SK-N-SH (cell line): Measurements from ENCODE around the gene TMEM231. TPM values are rescaled to one million over a fixed set of nuclear protein-coding genes. Genes with fewer than 3 reads are reported as not detected.

Experiments
- CTCF ChIA-PET: fragments of 300-600, 350-600 bp; formaldehyde crosslinking; extraction: SDS; loops from one replicate; lab custom pipeline; 2021; lab: Yijun Ruan, JAX
- POLR2A ChIA-PET: fragments of 350-600 bp; sonication (Branson Sonifier 250); formaldehyde crosslinking; extraction: SDS; loops from one replicate; lab custom pipeline; 2020; ENCODE audit warnings: antibody characterized with exemption, inconsistent platforms; lab: Yijun Ruan, JAX
- DNase-seq: peaks from one replicate; pipeline ENCODE4 v3.0.0; 2012
- H2AFZ ChIP-seq: fragments of 200-600 bp; sonication (generic); 2 replicates; pipeline ENCODE4 v1.8.1; 2016; ENCODE audit warnings: antibody characterized with exemption, mild to moderate bottlenecking, low read depth
- H3F3A ChIP-seq: fragments of 200-600 bp; sonication (generic); replicated peaks from 2 replicates; pipeline ENCODE3; 2016; ENCODE audit warnings: antibody characterized with exemption, mild to moderate bottlenecking; ENCODE audit not compliant: insufficient read depth
- H3K27ac ChIP-seq, 2 experiments: fragments of 200-500 bp in 1 of 2; fragments of 200-600 bp in 1 of 2; sonication (Bioruptor generic) in 1 of 2; sonication (generic), shearing (Covaris generic) in 1 of 2; 2 replicates each; pipeline versions ENCODE4 v1.5.1 to v1.6.1; 2014 to 2016; ENCODE audit warnings: low read depth in 2 of 2, inconsistent platforms in 1 of 2, low read length in 1 of 2, mild to moderate bottlenecking in 1 of 2, mixed read lengths in 1 of 2
- H3K27me3 ChIP-seq: fragments of 200-600 bp; sonication (generic), shearing (Covaris generic); 2 replicates; pipeline ENCODE4 v1.6.1; 2016; ENCODE audit warnings: mixed run types; ENCODE audit not compliant: insufficient read depth
- H3K36me3 ChIP-seq, 2 experiments: fragments of 200-500 bp in 1 of 2; fragments of 200-600 bp in 1 of 2; sonication (Bioruptor generic) in 1 of 2; sonication (generic) in 1 of 2; replicated peaks in 1 of 2; 2 replicates each; pipeline versions ENCODE3 to v1.5.1; 2014 to 2016; ENCODE audit warnings: low read length in 1 of 2, mild to moderate bottlenecking in 1 of 2; ENCODE audit not compliant: insufficient read depth in 2 of 2, control insufficient read depth in 1 of 2
- H3K4me1 ChIP-seq, 2 experiments: fragments of 200-500 bp in 1 of 2; fragments of 200-600 bp in 1 of 2; sonication (Bioruptor generic) in 1 of 2; sonication (generic), shearing (Covaris generic) in 1 of 2; 2 replicates each; pipeline versions ENCODE4 v1.5.1 to v1.6.1; 2014 to 2016; ENCODE audit warnings: low read depth in 1 of 2, low read length in 1 of 2, mixed run types in 1 of 2; ENCODE audit not compliant: insufficient read depth in 2 of 2, control insufficient read depth in 1 of 2
- H3K4me2 ChIP-seq: fragments of 200-600 bp; sonication (generic), shearing (Covaris generic); 2 replicates; pipeline ENCODE4 v1.6.1; 2017; ENCODE audit warnings: mixed run types
- H3K4me3 ChIP-seq, 2 experiments: fragments of 200-500 bp in 1 of 2; fragments of 200-600 bp in 1 of 2; sonication (Bioruptor generic) in 1 of 2; sonication (generic), shearing (Covaris generic) in 1 of 2; 2 replicates each; pipeline versions ENCODE4 v1.5.1 to v1.8.1; 2014 to 2016; ENCODE audit warnings: low read depth in 2 of 2, inconsistent platforms in 1 of 2, low read length in 1 of 2, mild to moderate bottlenecking in 1 of 2, mixed read lengths in 1 of 2, moderate library complexity in 1 of 2
- H3K79me2 ChIP-seq: fragments of 200-600 bp; sonication (generic); 2 replicates; pipeline ENCODE4 v1.8.1; 2017; ENCODE audit warnings: mild to moderate bottlenecking; ENCODE audit not compliant: insufficient read depth
- H3K9ac ChIP-seq: fragments of 200-600 bp; sonication (generic); 2 replicates; pipeline ENCODE4 v1.6.1; 2017; ENCODE audit warnings: mixed run types
- H3K9me2 ChIP-seq: fragments of 200-600 bp; sonication (generic); 2 replicates; pipeline ENCODE4 v1.6.1; 2017; ENCODE audit warnings: mixed run types
- H3K9me3 ChIP-seq: fragments of 200-600 bp; sonication (generic); 2 replicates; pipeline ENCODE4 v1.6.1; 2017; ENCODE audit warnings: mixed run types, mild to moderate bottlenecking, moderate library complexity
- H4K20me1 ChIP-seq: fragments of 200-600 bp; sonication (generic); 2 replicates; pipeline ENCODE4 v1.6.1; 2017; ENCODE audit warnings: mild to moderate bottlenecking, mixed run types; ENCODE audit not compliant: insufficient read depth
- CHD2 ChIP-seq: fragments of 150-350 bp; IDR thresholded peaks from 2 replicates; pipeline ENCODE4 v1.6.1; 2018; ENCODE audit warnings: low read length; ENCODE audit not compliant: partially characterized antibody
- CTCF ChIP-seq: fragments of 200-600 bp; sonication (generic); IDR thresholded peaks from 2 replicates; pipeline ENCODE4 v1.6.1; 2017; ENCODE audit warnings: antibody characterized with exemption, mild to moderate bottlenecking, moderate library complexity
- EP300 ChIP-seq, 2 experiments: IDR thresholded peaks; 2 replicates each; pipeline versions ENCODE4 v1.4.0 to v1.6.1; 2012; ENCODE audit warnings: borderline replicate concordance in 1 of 2, low read depth in 1 of 2, low read length in 1 of 2
- EZH2phosphoT487 ChIP-seq: fragments of 200-600 bp; sonication (generic); IDR thresholded peaks from 2 replicates; pipeline ENCODE4 v1.6.1; 2017; ENCODE audit warnings: low read depth, mixed run types, mild to moderate bottlenecking, antibody characterized with exemption, moderate library complexity, borderline replicate concordance
- IRF3 ChIP-seq: fragments of 150-350 bp; IDR thresholded peaks from 2 replicates; pipeline ENCODE4 v1.6.1; 2016; ENCODE audit warnings: mild to moderate bottlenecking, low read depth, low read length
- NFIC ChIP-seq: IDR thresholded peaks from 2 replicates; pipeline ENCODE4 v1.4.0; 2012; ENCODE audit warnings: borderline replicate concordance
- NRF1 ChIP-seq: IDR thresholded peaks from 2 replicates; pipeline ENCODE4 v1.6.1; 2012; ENCODE audit warnings: low read depth, mild to moderate bottlenecking, low read length
- RAD21 ChIP-seq: IDR thresholded peaks from 2 replicates; pipeline ENCODE4 v1.6.1; 2012; ENCODE audit warnings: mild to moderate bottlenecking, low read length
- RCOR1 ChIP-seq: fragments of 150-350 bp; IDR thresholded peaks from 2 replicates; pipeline ENCODE4 v1.6.1; 2017; ENCODE audit warnings: antibody characterized with exemption, low read length
- RFX5 ChIP-seq: IDR thresholded peaks from 2 replicates; pipeline ENCODE4 v1.6.1; 2012; ENCODE audit warnings: mild to moderate bottlenecking, improper control_type of control experiment, low read length
- RXRA ChIP-seq: IDR thresholded peaks from 2 replicates; pipeline ENCODE4 v1.4.0; 2012; ENCODE audit warnings: low read depth, mild to moderate bottlenecking, borderline replicate concordance
- SIN3A ChIP-seq: IDR thresholded peaks from 2 replicates; pipeline ENCODE4 v1.6.1; 2012; ENCODE audit warnings: low read depth, mild to moderate bottlenecking, low read length, moderate library complexity, borderline replicate concordance
- TAF1 ChIP-seq: IDR thresholded peaks from 2 replicates; pipeline ENCODE4 v1.6.1; 2012; ENCODE audit warnings: low read depth, mild to moderate bottlenecking, low read length, moderate library complexity, borderline replicate concordance
- TCF12 ChIP-seq: IDR thresholded peaks from 2 replicates; pipeline ENCODE4 v1.4.0; 2012
- YY1 ChIP-seq: IDR thresholded peaks from 2 replicates; pipeline ENCODE4 v1.4.0; 2012; ENCODE audit warnings: low read depth, mild to moderate bottlenecking
- WGBS: methylation state at CpG from one replicate; pipeline ENCODE4 v1.1.6; 2017; ENCODE audit warnings: low lambda C conversion rate; 5-methylcytosine and 5-hydroxymethylcytosine counted together
- polyA plus RNA-seq, 3 experiments: library from polyadenylated mRNA; depleted of rRNA; stranded (reverse); fragments of >200 nt; gene quantifications; 2 replicates each; pipeline ENCODE4 v1.2.3, GENCODE V29; 2012

TMEM231 gene
- polyA plus RNA-seq, 1 of the 3 experiments (the other 2 are of a cell fraction), result 18.1 TPM

GRCh38 chr16:75590920-75591843, 35.1 kb upstream of the TMEM231 start:
- H3K9ac ChIP-seq, result peak overlapping the region; percentile 23; the same call in 1 of the 2 replicates

DNA sequence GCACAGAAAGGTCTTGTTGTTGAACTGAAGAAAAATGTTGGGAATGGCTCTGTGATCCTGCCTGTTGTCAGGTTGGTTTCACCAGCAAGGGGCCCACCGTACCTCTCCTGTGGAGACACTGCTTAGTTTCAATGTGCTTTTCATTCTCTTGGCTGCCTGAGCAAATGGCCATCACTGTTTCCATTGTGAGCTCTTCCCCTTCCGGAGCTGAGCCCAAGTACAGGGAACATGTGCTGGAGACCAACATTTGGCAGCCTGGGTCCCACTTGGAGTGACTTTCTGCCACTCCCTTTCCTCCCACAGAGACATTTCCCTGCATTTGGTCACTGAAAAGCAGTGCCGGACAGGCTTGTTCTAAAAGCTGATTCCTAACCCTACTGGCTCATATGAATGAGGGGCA, 33.3 kb upstream of the TMEM231 start:
- no peak overlapping the region for H3K27ac ChIP-seq
- no peaks in the 10 kb centered on the region for H3K79me2 ChIP-seq
- H4K20me1 ChIP-seq, result no peaks in the 10 kb centered on the region
- POLR2A ChIA-PET, result no interaction called here
- no peak overlapping the region for H2AFZ ChIP-seq
- CTCF ChIA-PET, result no interaction called here
- H3K27me3 ChIP-seq, result no peaks in the 10 kb centered on the region
- no peak for DNase-seq
- peaks cover 2 to 4% of the 10 kb centered on the region in 2 experiments for H3K36me3 ChIP-seq
- H3K4me3 ChIP-seq, result no peak overlapping the region
- WGBS, result 100% methylated on average over 3 of the region's 3 CpGs
- H3K4me2 ChIP-seq, result no peak overlapping the region
- H3K9me2 ChIP-seq, result no peaks in the 10 kb centered on the region
- peaks cover 5% of the 10 kb centered on the region for H3F3A ChIP-seq
- peaks cover 16 to 19% of the 10 kb centered on the region in 2 experiments for H3K4me1 ChIP-seq
- H3K9me3 ChIP-seq, result no peaks in the 10 kb centered on the region
- no peak overlapping the region for H3K9ac ChIP-seq
- no peak for TF ChIP-seq EP300 (IDR thresholded peaks at IDR 0.05; ENCODE audit: borderline replicate concordance in 1 of 2, low read depth in 1 of 2, low read length in 1 of 2)
- TF ChIP-seq CTCF, result no peak
- TF ChIP-seq RXRA, result no peak
- no peak for TF ChIP-seq YY1
- TF ChIP-seq NRF1, result no peak
- no peak for TF ChIP-seq NFIC
- no peak for TF ChIP-seq RCOR1
- no peak for TF ChIP-seq IRF3

More at GRCh38 chr16:75590920-75591843, 35.1 kb upstream of the TMEM231 start:
- H3F3A ChIP-seq, result peaks cover 7% of the 10 kb centered on the region
- H3K4me1 ChIP-seq, result peaks cover 22 to 27% of the 10 kb centered on the region in 2 experiments
- no peaks in the 10 kb centered on the region for H4K20me1 ChIP-seq
- H3K4me2 ChIP-seq, result peak overlapping the region; percentile 16; the same call in 1 of the 2 replicates
- no peaks in the 10 kb centered on the region for H3K79me2 ChIP-seq
- H3K4me3 ChIP-seq, result no peak overlapping the region
- 51% methylated on average over 8 of the region's 8 CpGs for WGBS
- no peaks in the 10 kb centered on the region for H3K27me3 ChIP-seq
- peak overlapping the region; percentile 82 to 90 for H3K27ac ChIP-seq
- no peak overlapping the region for H2AFZ ChIP-seq
- H3K36me3 ChIP-seq, result peaks cover 2 to 4% of the 10 kb centered on the region in 2 experiments
- DNase-seq, result peak; percentile 54
- POLR2A ChIA-PET, result interaction anchor here (0.9 to 1.3 kb wide), 2 partner anchors 25 to 26 kb away, joined by 3 to 5 read pairs; partner anchors contain the start of gene GABARAPL2
- no peaks in the 10 kb centered on the region for H3K9me3 ChIP-seq
- 0 out of 4 replicates have a peak, but pooled peaks of 1 of the 2 experiments have one; percentile 12 for TF ChIP-seq EP300 (IDR thresholded peaks at IDR 0.05; ENCODE audit: borderline replicate concordance in 1 of 2, low read depth in 1 of 2, low read length in 1 of 2)
- TF ChIP-seq CTCF, result peak; percentile 22
- TF ChIP-seq EZH2phosphoT487, result no peak
- no peak for TF ChIP-seq SIN3A
- no peak for TF ChIP-seq TAF1
- peak; percentile 15; the same call in 1 of the 2 replicates for TF ChIP-seq TCF12
- no peak for TF ChIP-seq RFX5
- peak; percentile 43 for TF ChIP-seq RAD21
- TF ChIP-seq CHD2, result no peak
- TF ChIP-seq NRF1, result no peak
- no peaks in the 10 kb centered on the region for H3K9me2 ChIP-seq
- CTCF ChIA-PET, result interaction anchor here (0.5 to 1.8 kb wide), 7 partner anchors 12 to 161 kb away, joined by 3 to 7 read pairs (median 4); partner anchors contain the start of gene ADAT1
